CD4-positive, alpha-beta T cell treated with Interleukin-17A for 1 hour (primary cell): ENCODE data around the gene ERGIC2.
"Not testable (repeated sequence)": the region's sequence is repeated elsewhere in the genome, so short reads cannot be mapped to it uniquely, and the experiment has no call there.

Experiments used
- DNase-seq: peaks from one replicate; pipeline ENCODE4 v3.0.0-alpha.2; 2020

ERGIC2 gene, protein sequence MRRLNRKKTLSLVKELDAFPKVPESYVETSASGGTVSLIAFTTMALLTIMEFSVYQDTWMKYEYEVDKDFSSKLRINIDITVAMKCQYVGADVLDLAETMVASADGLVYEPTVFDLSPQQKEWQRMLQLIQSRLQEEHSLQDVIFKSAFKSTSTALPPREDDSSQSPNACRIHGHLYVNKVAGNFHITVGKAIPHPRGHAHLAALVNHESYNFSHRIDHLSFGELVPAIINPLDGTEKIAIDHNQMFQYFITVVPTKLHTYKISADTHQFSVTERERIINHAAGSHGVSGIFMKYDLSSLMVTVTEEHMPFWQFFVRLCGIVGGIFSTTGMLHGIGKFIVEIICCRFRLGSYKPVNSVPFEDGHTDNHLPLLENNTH

DNA sequence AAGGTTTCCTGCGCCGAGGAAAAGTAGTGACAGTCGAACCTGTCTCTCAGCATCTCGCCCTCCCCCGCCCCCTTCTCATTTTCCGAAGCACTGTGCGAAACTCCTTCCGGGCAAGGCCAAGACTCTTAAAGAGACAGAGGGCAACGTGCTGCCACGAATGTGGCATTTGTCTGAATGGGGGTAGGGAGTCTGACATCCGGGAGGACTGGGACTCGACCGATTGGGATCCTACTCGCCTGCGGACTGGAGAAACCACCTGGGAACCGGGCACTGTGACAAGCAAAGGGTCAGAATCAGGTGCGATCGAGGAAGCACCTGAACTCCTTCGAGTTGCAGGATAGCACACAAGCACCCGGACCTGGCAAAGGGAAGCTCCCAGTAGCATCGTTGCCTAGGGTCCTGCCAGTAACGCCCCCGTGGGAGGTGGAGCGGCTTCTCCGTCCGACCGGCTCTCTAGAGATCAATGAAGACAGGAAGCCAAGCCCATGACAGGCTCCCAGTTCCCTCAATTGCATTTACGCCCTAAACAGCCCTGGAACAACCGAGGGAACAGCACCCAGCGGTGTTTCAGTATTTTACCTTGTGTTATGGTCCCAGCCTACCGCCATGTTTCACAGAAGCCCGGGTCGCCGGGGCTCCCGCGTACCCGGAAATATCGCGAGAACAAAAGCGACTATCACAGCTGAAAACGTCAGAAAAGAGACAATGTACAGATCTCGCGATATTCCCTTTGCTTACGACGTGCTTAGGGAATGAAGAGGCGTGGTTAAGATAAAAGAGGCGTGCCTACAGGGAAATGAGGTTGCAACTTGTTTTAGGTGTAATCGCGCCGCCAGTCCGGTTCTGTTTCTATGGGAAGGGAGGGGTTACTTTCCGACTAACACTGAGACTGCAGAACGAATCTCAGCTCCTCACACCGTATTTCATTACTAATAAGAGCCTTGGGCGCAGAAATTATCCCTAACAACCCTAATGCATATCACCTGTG is at the start of gene ERGIC2:
ERGIC2 (minus strand) TSS at position 637 of the 988 bp plus-strand sequence. CDS start 9,539 bp downstream, outside the sequence.
- DNase-seq, result peak; percentile 99

DNA sequence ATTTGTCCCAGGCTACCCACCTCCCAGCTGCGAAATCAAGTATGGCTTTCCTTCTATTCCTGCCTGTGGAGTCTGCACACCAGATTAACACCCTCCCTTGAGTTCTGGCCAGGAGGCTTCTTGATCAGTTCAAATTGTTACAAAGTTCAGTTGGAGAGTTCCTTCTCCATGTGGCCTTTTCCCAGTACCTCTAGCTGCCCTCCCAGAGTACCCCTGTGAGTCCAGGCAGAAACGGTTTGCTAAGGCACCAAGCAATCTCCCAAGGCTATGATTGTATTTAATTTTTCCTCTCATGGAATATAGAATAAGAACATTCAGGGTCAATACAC is 49.7 kb upstream of the ERGIC2 start:
- no peak for DNase-seq

DNA sequence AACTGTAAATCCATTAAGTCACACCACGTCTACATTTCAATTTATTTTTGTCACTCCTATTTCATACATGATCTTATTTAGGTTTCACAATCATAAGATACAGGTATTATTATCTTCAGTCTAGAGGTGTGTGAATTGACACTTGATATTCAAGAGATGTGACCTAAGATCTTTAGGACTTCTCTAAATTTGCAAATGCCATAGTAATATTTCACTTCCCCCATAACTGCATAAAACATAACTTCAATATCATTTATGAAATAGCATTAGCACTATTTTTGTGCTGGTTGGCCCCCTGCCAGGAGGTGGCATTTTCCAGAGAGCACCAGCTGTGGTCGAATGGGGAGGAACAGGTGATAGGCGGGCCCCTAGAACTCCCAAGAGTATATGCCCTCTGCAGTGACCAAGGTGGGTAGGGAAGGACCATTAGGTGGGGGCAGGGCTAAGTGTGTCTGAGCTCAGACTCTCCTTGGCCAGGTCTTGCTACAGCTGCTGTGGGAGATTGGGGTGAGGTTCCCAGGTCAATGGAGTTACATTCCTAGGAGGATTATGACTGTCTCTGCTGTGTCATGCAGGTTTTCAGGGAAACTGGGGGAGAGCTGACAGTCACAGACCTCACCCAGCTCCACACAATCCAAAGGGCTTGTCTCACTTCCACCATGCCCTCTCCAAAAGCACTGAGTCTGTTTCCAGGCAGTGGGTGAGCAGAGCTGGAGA is 49.2 kb upstream of the ERGIC2 start:
- no peak for DNase-seq

DNA sequence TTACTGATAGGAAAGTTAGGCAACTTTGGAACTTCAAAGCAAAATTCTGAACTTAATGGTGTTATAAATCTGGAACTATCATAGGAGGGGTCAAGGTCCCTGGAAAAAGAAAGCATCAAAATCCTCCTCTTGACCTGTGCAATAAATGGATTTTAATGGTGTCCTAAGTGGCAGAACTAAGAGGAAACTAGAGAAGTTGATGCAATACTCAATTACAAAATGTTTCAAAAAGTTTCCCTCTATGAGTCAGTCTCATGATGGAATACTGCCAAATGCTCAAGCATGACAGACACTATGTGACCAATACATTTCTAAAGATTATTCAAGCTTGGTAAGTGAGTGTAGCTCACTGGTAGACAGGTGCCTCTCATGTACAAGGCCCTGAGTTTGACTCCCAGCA is 47.7 kb upstream of the ERGIC2 start:
- DNase-seq, result peak; percentile 6

DNA sequence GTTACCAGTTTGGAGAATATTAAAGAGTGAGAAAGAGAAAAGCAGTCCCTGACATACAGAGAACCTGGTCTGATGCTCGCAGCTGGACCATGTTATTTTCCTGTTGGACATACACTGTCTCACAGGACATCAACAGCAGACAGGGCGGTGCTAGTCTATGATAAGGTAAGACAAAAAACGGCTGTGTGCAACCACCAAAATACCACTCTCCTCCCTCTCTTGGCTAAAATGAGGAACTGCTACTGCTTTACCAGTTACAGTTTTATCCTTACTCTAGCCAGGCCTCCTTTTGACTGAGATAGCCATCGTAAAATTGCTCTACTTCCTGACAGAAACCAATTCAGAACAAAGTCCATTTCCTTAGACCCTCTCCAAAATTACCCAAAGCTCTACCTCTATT is 47.0 kb upstream of the ERGIC2 start:
- peak; percentile 37 for DNase-seq

DNA sequence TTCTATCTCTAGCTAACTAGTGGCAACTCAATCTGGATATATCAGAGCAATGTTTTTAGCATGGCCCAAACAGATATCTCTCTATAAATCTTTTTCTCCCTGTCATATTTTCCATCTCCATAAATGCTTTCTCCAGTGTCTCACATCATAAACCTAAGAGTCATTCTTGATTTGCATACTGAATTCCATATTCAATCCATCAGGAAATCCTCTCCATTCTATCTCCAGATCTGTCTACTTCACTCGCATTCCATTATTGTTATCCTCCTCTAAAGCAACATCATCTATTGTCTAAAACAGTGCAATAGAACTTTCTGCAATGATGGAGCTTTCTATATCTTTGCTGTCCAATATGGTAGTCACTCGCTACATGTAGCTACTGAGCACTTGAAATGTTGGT is 45.5 kb upstream of the ERGIC2 start:
- no peak for DNase-seq

DNA sequence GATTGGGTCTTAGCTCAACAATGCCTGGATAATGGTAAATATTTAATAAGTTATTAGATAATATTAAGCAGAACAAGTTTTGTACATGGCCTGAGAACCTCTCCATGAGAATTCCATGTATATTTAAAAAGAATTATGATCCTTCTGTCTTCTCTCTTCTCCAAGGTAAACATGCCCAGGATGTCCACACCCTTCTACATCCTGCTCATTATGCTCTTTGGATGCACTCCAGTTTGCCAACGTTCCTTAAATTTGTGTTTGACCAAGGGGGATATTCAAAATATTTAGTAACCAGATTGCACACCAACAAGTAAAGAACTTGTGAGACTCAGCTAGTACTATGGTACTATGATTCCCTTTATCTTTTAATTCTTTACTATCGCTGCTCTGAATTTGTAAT is 44.8 kb upstream of the ERGIC2 start:
- DNase-seq, result no peak

DNA sequence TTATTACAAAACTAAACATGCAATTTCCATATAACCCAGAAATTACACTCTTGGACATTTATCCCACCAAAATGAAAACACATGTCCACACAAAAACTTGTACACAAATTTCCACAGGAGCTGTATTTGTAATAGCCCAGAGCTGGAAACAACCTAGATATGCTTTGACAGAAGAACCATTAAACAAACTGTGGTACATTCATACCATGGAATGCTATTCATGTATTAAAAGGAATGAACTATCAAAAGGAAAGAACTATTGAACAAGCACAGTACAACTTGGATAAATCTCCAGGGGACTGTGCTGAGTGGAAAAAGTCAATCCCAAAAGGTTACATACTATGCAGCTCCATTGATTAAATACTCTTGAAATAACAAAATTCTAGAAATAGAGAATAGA is 35.8 kb upstream of the ERGIC2 start:
- no peak for DNase-seq

DNA sequence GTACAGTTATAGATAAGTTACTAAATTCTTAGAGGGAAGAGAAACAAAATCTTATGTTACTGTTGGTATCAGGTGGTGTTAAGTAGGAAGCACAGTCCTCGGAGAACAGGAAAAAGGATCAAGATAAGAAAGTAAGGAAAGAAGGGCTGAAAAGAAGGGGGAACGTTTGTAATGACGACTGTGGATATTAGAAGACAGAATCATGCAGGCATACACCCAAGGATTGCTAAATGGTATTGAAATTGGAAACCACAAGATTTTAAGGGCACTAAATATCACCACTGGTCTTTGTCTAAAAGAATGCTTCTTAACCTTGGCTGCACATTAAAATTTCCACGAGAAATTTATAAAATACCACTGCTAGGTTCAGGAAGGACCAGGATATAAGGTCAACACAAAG is 34.1 kb upstream of the ERGIC2 start:
- no peak for DNase-seq

DNA sequence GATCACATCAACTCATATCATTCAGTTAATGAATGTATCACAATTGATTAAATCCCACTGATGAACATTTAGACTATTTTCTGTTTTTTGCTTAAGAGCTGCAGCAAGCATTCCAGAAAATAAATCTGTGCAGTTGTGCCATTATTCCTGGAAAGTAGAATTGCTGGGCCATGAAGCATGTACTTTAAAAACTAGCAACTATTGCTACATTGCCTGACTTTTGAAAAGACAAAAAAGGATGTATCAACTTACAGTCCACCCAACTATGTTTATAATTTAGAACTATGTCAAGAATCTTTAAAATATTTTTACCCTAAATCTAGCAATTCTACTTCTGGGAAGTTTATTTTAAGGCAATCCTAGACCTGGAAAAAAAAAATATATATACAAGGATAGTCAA is 33.4 kb upstream of the ERGIC2 start:
- DNase-seq, result no peak

DNA sequence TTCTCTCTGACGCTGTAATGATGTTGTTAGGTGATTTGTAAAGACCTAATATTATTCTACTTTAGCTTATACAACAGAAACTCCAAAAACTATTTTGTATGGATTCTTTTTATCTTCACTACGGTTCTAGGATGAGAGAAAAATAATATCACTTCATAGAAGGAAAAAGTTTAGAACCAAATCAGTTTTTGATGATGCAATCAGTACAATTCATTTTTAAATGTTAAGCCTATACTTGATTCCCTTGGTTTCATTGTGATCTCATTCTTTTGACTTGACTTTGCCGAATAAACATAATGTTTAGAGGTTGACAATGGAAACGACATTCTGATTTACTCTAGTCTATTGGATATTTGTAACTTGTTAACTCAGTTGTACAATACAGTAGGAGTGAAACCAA is 24.6 kb upstream of the ERGIC2 start:
- DNase-seq, result no peak

DNA sequence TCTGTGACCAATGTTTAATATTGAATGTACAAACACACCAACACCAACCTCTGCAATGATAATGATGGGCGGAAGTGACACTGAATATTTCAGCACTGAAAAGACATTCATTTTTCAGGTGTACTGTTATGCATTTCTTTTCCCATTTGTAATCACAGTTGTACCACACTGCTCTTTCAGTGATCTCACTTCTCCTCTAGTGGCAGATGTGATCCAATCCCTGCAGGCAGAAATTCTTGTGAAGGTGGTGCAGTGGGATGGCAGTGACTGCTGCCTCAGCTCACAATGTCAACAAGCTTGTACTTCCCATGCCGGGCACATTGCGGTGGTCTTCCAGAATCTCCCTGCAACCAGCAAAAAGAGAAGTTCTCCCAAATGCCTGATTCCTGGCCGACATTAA is 23.0 kb upstream of the ERGIC2 start:
- DNase-seq, result no peak

DNA sequence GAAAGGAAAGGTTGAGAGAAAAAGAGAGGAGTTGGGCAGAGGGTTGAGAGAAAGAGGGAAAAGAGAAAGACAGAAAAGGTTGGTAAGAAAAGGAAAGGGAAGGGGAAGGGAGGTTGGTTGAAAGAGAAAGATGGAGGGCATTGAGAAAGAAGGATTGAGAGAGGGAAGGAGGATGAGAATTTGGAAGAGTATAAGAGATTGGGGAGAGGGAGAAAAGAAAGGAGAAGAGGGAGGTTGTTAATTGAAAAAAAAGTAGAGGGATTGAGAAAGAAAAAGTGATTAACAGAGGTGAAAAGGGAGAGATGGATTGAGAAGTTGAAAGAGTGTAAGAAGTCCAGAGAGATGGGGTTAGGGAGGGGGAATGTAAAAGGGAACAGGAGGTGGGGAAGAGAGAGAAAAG is 21.5 kb upstream of the ERGIC2 start:
- no peak for DNase-seq

DNA sequence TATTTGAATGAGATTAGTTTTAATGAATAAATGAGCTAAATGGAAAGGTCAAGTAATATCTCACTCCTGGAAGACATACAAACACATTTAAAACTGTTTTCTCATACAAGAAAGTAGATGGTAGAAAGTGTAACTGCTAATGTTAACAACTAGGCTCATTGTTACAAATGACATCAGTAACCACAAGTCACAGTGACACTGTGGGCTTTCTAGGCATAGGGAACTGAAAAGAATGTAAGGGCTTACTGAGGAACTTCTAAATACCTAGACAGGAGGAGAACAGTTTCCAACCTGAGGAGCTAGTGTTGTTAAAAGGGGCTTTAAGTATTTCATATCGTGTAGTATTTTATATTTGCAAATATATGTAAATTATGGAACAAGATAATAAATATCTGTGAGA is 17.5 kb upstream of the ERGIC2 start:
- no peak for DNase-seq

DNA sequence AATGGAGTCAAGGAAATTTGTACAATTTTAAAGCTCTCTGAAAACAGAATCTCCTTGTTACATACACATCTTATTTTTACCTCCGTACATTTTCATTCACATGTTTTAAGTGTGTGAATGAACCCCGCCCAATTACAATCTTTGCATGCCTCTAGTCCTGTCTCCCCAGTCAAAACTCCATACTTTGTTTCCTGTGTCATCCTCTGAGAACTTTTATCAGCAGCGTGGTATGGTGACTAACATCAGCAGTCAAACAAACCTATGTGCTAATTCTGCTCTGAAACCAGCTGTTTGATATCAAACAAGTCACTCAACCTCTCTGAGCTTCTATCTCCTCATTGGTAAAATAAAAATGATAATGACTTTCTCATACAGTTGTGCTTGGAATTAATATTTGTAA is 15.8 kb upstream of the ERGIC2 start:
- no peak for DNase-seq

DNA sequence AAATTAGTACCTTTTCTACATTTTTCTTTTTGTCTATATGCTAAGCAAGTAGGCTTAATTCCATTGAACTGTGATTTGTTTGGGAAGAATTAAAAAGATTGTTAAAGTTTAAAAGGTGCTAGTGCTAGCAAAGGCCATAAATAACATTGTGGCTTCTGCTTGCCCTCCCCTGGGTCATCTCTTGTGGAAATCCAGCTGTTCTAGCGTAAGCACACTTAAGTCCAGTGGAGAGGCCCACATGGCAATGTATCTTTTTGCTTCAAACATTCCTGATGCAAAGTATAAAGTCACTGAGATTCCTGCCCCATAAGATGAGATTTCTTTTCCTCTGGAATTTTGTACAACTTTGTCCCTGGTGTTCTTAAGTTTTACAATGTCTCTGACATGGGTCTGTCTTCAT is 14.4 kb upstream of the ERGIC2 start:
- no peak for DNase-seq

DNA sequence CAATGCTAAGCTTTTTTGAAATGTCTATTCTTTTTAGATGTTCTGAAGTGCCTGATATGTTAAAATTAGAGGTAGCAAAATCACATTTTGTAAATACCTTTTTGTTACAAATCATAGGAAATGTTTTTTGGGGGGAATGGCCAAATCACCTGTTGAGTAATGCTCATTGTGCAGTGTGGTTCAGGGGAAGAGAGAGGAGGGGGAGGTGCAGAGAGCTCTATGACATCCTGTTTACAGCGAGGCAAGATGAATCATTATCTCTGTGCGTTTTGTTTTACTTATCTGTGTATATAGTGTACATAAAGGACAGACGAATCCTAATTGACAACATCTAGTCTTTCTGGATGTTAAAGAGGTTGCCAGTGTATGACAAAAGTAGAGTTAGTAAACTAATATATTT is 9.4 kb upstream of the ERGIC2 start:
- peak; percentile 70 for DNase-seq

DNA sequence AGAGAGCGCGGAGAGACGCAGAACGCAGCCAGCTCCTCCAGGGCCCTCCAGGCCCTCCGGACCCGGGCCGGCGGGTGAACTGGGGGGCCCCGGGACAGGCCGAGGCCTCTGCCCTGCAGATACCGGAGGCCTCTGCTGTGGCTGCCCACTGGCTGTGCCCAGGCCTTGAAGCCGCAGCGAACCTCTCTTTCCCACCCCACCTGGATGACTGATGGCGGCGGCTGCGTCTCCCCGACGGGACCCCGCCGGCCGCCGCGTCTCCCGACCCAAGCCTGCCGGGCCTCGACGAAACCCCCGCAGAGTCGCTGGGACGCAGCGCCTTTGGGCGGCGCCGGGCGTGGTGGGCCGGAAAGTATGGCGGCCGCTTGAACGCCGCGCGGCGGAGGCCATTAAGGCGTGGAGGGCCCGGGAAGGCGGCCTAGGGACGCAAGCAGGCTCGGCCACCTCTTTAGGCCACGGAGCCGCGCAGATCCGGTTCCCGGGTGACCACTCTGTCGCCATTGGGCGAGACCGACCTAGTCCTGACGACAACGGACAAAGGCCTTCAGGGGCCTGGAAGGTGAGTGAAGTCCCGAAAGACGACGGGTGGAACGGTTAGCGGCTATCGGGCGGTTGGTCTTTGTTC is 8.4 kb upstream of the ERGIC2 start:
- DNase-seq, result peak; percentile 15

DNA sequence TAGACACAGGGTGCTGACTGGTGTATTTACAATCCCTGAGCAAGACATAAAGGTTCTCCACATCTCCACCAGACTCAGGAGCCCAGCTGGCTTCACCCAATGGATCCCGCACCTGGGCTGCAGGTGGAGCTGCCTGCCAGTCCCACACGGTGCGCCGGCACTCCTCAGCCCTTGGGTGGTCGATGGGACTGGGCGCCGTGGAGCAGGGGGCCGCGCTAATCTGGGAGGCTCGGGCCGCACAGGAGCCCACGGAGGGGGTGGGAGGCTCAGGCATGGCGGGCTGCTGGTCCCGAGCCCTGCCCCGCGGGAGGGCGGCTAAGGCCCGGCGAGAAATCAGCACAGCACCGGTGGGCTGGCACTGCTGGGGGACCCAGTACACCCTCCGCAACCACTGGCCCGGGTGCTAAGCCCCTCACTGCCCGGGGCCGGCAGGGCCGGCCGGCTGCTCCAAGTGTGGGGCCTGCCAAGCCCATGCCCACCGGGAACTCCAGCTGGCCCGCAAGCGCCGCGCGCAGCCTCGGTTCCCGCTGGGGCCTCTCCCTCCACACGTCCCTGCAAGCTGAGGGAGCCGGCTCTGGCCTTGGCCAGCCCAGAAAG is 5.2 kb upstream of the ERGIC2 start:
- not testable (repeated sequence) for DNase-seq

DNA sequence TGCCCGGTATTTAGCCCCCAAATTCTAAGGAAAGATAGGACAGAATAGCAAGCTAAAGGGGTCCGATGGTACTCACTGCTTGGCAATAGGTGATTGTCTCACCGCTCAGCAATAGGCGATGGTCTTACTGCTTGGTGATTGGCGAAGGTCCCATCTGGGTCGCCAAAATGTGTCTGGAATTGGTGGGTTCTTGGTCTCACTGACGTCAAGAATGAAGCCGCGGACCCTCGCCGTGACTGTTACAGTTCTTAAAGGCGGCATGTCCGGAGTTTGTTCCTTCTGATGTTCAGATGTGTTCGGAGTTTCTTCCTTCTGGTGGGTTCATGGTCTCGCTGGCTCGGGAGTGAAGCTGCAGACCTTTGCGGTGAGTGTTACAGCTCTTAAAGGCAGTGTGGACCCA is 4.2 kb upstream of the ERGIC2 start:
- not testable (repeated sequence) for DNase-seq

DNA sequence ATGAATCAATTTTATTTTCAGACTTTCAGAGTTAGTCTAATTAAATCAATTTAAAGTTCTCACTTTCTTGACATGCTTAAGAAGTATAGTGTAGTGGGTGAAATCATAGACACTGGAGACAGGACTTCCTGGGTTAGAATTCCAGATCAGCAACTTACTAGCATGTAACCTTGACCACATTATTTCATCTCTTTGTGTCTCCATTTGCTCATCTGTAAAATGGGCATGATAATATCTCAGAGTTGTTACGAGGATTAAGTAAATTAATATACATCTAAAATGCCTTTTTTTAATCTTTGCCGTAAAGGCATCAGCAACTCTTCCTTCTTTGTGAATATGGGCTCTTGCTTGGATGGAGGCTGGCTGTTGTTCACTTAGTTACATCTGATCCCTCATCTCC is 1.3 kb upstream of the ERGIC2 start:
- no peak for DNase-seq

DNA sequence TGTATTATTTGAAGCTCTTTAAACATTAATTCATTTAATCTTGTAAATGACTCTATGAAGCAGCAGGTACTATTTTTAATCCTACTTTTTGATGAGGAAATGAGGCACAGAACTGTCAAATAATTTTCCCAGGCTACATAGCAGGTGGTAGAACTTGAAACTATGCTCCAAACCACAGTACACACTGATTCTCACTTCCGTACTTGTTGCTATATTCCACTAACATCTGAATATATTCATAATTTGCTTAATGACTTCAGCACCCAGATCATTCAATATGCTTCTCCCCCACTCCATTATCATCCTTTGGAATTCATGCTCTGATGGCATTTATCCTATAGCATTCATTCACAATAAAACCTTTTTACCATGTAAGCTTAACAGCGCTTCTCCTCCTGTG is 4.9 kb downstream of the ERGIC2 start:
- no peak for DNase-seq

DNA sequence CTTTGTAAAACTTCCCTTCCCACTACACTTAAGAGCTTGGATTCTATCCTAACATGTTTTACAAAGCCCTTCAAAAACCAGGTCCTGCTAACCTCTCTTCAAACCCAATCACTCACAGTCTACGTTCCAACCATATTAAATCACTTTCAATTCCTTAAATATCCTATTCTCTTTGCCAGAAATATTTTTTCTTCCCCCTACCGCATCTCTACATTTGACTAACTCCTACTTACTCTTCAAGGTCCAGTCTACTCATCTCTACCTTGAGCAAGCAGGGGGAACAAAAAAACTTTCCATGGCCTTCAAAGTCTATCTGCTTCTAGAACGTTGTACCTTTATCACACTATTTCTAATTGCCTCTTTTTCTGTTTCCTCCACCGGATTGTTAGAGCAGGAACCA is 6.1 kb downstream of the ERGIC2 start:
- no peak for DNase-seq
